Thyroid gland (tissue), 4 donors: ENCODE data around the gene ULK3.

Source experiments
- POLR2A ChIP-seq, 2 donors: fragments of 450-650 bp; IDR thresholded peaks; one replicate each; pipeline ENCODE4 v1.6.1; 2017; ENCODE audit warnings: antibody characterized with exemption in 2 of 2, mild to moderate bottlenecking in 2 of 2, moderate library complexity in 1 of 2
- TF ChIP-seq, protein P1 (sequence below), 6 experiments: fragments of 200-600 bp in 3 of 6; fragments of 450-650 bp in 3 of 6; sonication (generic) in 3 of 6; IDR thresholded peaks; one replicate each; pipeline ENCODE4 v1.5.1; 2016 to 2019; ENCODE audit warnings: antibody characterized with exemption in 6 of 6, mild to moderate bottlenecking in 2 of 6, inconsistent platforms in 1 of 6, moderate library complexity in 1 of 6

DNA sequence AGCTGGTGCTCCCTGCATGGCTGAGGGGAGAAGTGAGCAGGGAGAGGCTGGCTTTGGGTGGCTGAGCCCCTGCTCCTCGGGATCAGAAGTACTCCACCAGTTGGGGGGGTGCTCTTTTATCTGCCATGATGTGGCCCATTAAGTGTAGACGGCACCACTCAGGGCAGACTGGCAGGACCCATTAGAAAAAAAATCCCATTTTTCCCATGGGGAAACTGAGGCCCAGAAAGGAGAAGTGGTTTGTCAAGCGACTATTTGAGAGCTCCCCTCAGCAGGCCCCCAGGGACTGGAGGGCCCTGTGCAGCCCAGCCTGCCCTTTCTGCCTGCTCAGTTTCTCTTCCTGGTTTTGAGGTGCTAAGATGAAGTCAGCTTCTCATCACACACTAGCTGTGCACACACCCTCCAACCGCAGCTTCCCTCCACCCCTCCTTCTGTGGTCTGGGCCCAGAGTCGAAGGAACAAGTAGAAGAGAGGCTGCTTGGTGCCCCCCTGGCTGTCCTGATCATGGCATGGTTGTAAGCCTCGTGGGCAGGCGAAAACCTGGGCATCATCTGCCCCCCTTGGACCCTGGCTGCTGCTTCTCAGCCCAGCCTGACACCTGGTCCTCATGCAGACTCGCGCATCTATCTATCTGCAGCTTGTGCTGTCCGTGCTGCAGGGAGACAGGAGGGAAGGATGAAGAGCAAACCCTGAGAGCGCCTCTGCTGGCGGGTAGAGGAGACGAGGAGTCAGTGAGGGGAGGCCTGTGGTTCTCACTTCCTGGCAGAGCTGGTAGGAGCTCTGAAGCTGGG lies 55.5 kb downstream of the ULK3 start:
- TF ChIP-seq, protein P1, sequence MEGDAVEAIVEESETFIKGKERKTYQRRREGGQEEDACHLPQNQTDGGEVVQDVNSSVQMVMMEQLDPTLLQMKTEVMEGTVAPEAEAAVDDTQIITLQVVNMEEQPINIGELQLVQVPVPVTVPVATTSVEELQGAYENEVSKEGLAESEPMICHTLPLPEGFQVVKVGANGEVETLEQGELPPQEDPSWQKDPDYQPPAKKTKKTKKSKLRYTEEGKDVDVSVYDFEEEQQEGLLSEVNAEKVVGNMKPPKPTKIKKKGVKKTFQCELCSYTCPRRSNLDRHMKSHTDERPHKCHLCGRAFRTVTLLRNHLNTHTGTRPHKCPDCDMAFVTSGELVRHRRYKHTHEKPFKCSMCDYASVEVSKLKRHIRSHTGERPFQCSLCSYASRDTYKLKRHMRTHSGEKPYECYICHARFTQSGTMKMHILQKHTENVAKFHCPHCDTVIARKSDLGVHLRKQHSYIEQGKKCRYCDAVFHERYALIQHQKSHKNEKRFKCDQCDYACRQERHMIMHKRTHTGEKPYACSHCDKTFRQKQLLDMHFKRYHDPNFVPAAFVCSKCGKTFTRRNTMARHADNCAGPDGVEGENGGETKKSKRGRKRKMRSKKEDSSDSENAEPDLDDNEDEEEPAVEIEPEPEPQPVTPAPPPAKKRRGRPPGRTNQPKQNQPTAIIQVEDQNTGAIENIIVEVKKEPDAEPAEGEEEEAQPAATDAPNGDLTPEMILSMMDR (IDR thresholded peaks at IDR 0.05), result peak in 2 of 6 experiments; percentile 9 to 31
- TF ChIP-seq POLR2A (IDR thresholded peaks at IDR 0.05), result no peak
